PFSK-1 (cell line): ENCODE data around the gene NR3C2.

Experiments
- POLR2AphosphoS5 ChIP-seq: IDR thresholded peaks from 2 replicates; pipeline ENCODE4 v1.6.1; 2012; ENCODE audit warnings: low read depth, mild to moderate bottlenecking, control low read depth, low read length, moderate library complexity
- TF ChIP-seq, protein P1 (sequence below), 2 experiments: IDR thresholded peaks; 2 replicates each; pipeline versions ENCODE4 v1.6.1 to v1.8.0; 2011 to 2012; ENCODE audit warnings: low read depth in 2 of 2, low read length in 2 of 2, control low read depth in 1 of 2, inconsistent platforms in 1 of 2, mild to moderate bottlenecking in 1 of 2, moderate library complexity in 1 of 2; ENCODE audit not compliant: insufficient read depth in 1 of 2

DNA sequence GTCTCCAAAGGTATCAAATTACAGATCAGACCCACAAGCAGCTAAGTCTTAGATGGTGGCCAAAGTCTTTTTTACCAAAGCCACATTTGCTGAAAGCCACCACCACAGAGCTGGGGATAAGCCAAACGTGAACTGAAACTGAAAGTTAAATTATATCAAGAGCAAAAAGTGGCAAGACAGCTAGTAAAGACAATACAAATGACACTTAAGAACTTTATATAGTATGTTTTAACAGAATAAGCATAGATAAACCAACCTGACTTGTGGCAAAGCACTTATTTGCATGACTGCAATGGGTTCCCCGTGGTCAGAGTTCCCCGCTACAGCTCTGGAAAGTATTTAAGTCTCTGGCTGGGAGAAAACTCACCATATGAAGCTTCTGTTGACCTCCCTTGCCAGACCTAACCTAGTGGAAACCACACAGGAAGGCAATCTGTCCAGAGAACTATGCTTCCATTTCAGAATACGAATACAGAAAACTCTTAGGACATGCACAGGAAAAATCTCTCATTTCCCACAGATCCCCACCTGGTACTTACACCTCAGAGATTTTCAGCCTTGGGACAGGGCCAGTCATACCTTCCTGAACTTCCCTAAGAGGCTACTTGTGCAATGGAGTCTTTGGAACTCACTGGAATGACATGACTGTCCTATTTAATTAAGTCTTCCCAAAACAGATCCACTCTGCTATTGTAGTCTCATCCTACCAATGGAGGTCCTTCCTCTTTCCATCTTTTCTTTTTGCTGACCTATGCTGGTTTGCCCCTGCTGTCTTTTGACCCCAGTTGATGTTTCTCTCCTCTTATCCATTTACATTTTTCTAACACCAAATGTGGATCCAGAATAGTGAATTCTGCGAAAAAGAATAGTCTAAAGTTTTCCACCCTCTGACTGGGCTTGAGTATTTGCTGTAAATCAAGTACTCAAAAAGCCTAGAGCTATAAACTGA is 225.1 kb downstream of the NR3C2 start:
- TF ChIP-seq, protein P1, sequence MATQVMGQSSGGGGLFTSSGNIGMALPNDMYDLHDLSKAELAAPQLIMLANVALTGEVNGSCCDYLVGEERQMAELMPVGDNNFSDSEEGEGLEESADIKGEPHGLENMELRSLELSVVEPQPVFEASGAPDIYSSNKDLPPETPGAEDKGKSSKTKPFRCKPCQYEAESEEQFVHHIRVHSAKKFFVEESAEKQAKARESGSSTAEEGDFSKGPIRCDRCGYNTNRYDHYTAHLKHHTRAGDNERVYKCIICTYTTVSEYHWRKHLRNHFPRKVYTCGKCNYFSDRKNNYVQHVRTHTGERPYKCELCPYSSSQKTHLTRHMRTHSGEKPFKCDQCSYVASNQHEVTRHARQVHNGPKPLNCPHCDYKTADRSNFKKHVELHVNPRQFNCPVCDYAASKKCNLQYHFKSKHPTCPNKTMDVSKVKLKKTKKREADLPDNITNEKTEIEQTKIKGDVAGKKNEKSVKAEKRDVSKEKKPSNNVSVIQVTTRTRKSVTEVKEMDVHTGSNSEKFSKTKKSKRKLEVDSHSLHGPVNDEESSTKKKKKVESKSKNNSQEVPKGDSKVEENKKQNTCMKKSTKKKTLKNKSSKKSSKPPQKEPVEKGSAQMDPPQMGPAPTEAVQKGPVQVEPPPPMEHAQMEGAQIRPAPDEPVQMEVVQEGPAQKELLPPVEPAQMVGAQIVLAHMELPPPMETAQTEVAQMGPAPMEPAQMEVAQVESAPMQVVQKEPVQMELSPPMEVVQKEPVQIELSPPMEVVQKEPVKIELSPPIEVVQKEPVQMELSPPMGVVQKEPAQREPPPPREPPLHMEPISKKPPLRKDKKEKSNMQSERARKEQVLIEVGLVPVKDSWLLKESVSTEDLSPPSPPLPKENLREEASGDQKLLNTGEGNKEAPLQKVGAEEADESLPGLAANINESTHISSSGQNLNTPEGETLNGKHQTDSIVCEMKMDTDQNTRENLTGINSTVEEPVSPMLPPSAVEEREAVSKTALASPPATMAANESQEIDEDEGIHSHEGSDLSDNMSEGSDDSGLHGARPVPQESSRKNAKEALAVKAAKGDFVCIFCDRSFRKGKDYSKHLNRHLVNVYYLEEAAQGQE (IDR thresholded peaks at IDR 0.05; ENCODE audit: insufficient read depth in 1 of 2, low read depth in 2 of 2, low read length in 2 of 2): no peak
- no peak for TF ChIP-seq POLR2AphosphoS5
